ENCODE data around the gene ABCF2.

ABCF2 gene

GRCh38 chr7:151175793-151176311, 51.2 kb downstream of the ABCF2 start:
- Histone ChIP-seq H3K9me3 (ENCODE audit: control insufficient read depth in 1 of 2, low read length in 2 of 2) (no peaks in the 10 kb centered on the region), H3K27ac (ENCODE audit: low read depth, low read length) (no peak overlapping the region), H3K27me3 (ENCODE audit: control insufficient read depth in 1 of 2, insufficient read depth in 2 of 2, low read length in 2 of 2) (peaks cover 14 to 26% of the 10 kb centered on the region in 2 donors), H3K9ac (ENCODE audit: low read depth in 1 of 2, low read length in 2 of 2) (no peak overlapping the region), H3K36me3 (ENCODE audit: control insufficient read depth in 1 of 2, insufficient read depth in 2 of 2, low read length in 2 of 2) (no peaks in the 10 kb centered on the region), H3K4me1 (ENCODE audit: control insufficient read depth in 1 of 2, insufficient read depth in 2 of 2, low read length in 2 of 2) (no peaks in the 10 kb centered on the region), H3K4me3 (ENCODE audit: low read depth in 1 of 2, low read length in 2 of 2) (no peak overlapping the region)

GRCh38 chr7:151175047-151175792, 51.8 kb downstream of the ABCF2 start:
- Histone ChIP-seq H3K27ac (ENCODE audit: low read depth, low read length) (no peak overlapping the region), H3K4me3 (ENCODE audit: low read depth in 1 of 2, low read length in 2 of 2) (no peak overlapping the region), H3K9me3 (ENCODE audit: control insufficient read depth in 1 of 2, low read length in 2 of 2) (no peaks in the 10 kb centered on the region), H3K4me1 (ENCODE audit: control insufficient read depth in 1 of 2, insufficient read depth in 2 of 2, low read length in 2 of 2) (no peaks in the 10 kb centered on the region), H3K27me3 (ENCODE audit: control insufficient read depth in 1 of 2, insufficient read depth in 2 of 2, low read length in 2 of 2) (peaks cover 14 to 26% of the 10 kb centered on the region in 2 donors), H3K36me3 (ENCODE audit: control insufficient read depth in 1 of 2, insufficient read depth in 2 of 2, low read length in 2 of 2) (no peaks in the 10 kb centered on the region), H3K9ac (ENCODE audit: low read depth in 1 of 2, low read length in 2 of 2) (no peak overlapping the region)

GRCh38 chr7:151174246-151175046, 52.6 kb downstream of the ABCF2 start:
- Histone ChIP-seq H3K9ac (ENCODE audit: low read depth in 1 of 2, low read length in 2 of 2) (no peak overlapping the region), H3K9me3 (ENCODE audit: control insufficient read depth in 1 of 2, low read length in 2 of 2) (no peaks in the 10 kb centered on the region), H3K27me3 (ENCODE audit: control insufficient read depth in 1 of 2, insufficient read depth in 2 of 2, low read length in 2 of 2) (peaks cover 16 to 32% of the 10 kb centered on the region in 2 donors), H3K36me3 (ENCODE audit: control insufficient read depth in 1 of 2, insufficient read depth in 2 of 2, low read length in 2 of 2) (no peaks in the 10 kb centered on the region), H3K4me3 (ENCODE audit: low read depth in 1 of 2, low read length in 2 of 2) (no peak overlapping the region), H3K4me1 (ENCODE audit: control insufficient read depth in 1 of 2, insufficient read depth in 2 of 2, low read length in 2 of 2) (no peaks in the 10 kb centered on the region), H3K27ac (ENCODE audit: low read depth, low read length) (no peak overlapping the region)

- Histone ChIP-seq H3K4me1 (ENCODE audit: control insufficient read depth in 1 of 2, insufficient read depth in 2 of 2, low read length in 2 of 2) (no peaks in the 10 kb centered on the region), H3K36me3 (ENCODE audit: control insufficient read depth in 1 of 2, insufficient read depth in 2 of 2, low read length in 2 of 2) (no peaks in the 10 kb centered on the region), H3K9ac (ENCODE audit: low read depth in 1 of 2, low read length in 2 of 2) (no peak overlapping the region), H3K9me3 (ENCODE audit: control insufficient read depth in 1 of 2, low read length in 2 of 2) (no peaks in the 10 kb centered on the region), H3K27ac (ENCODE audit: low read depth, low read length) (no peak overlapping the region), H3K4me3 (ENCODE audit: low read depth in 1 of 2, low read length in 2 of 2) (no peak overlapping the region), H3K27me3 (ENCODE audit: control insufficient read depth in 1 of 2, insufficient read depth in 2 of 2, low read length in 2 of 2) (peaks cover 24 to 37% of the 10 kb centered on the region in 2 donors)
These were observed 53.4 kb downstream of the ABCF2 start for GRCh38 chr7:151173386-151174245.

- Histone ChIP-seq H3K27ac (ENCODE audit: low read depth, low read length) (no peak overlapping the region), H3K27me3 (ENCODE audit: control insufficient read depth in 1 of 2, insufficient read depth in 2 of 2, low read length in 2 of 2) (peaks cover 32 to 41% of the 10 kb centered on the region in 2 donors), H3K9me3 (ENCODE audit: control insufficient read depth in 1 of 2, low read length in 2 of 2) (no peaks in the 10 kb centered on the region), H3K4me3 (ENCODE audit: low read depth in 1 of 2, low read length in 2 of 2) (no peak overlapping the region), H3K4me1 (ENCODE audit: control insufficient read depth in 1 of 2, insufficient read depth in 2 of 2, low read length in 2 of 2) (no peaks in the 10 kb centered on the region), H3K9ac (ENCODE audit: low read depth in 1 of 2, low read length in 2 of 2) (no peak overlapping the region), H3K36me3 (ENCODE audit: control insufficient read depth in 1 of 2, insufficient read depth in 2 of 2, low read length in 2 of 2) (no peaks in the 10 kb centered on the region)
These were observed 54.5 kb downstream of the ABCF2 start for GRCh38 chr7:151172273-151173141.

- Histone ChIP-seq H3K27ac (ENCODE audit: low read depth, low read length) (no peak overlapping the region), H3K9ac (ENCODE audit: low read depth in 1 of 2, low read length in 2 of 2) (no peak overlapping the region), H3K9me3 (ENCODE audit: control insufficient read depth in 1 of 2, low read length in 2 of 2) (no peaks in the 10 kb centered on the region), H3K36me3 (ENCODE audit: control insufficient read depth in 1 of 2, insufficient read depth in 2 of 2, low read length in 2 of 2) (no peaks in the 10 kb centered on the region), H3K27me3 (ENCODE audit: control insufficient read depth in 1 of 2, insufficient read depth in 2 of 2, low read length in 2 of 2) (peaks cover 52 to 60% of the 10 kb centered on the region in 2 donors), H3K4me1 (ENCODE audit: control insufficient read depth in 1 of 2, insufficient read depth in 2 of 2, low read length in 2 of 2) (peaks cover 4% of the 10 kb centered on the region in 2 donors), H3K4me3 (ENCODE audit: low read depth in 1 of 2, low read length in 2 of 2) (no peak overlapping the region)
These were observed 58.2 kb downstream of the ABCF2 start for GRCh38 chr7:151168787-151169162.

GRCh38 chr7:151168003-151168786, 58.8 kb downstream of the ABCF2 start:
- Histone ChIP-seq H3K4me3 (ENCODE audit: low read depth in 1 of 2, low read length in 2 of 2) (peak overlapping the region; percentile 47 to 55), H3K36me3 (ENCODE audit: control insufficient read depth in 1 of 2, insufficient read depth in 2 of 2, low read length in 2 of 2) (no peaks in the 10 kb centered on the region), H3K9me3 (ENCODE audit: control insufficient read depth in 1 of 2, low read length in 2 of 2) (no peaks in the 10 kb centered on the region), H3K27ac (ENCODE audit: low read depth, low read length) (no peak overlapping the region), H3K4me1 (ENCODE audit: control insufficient read depth in 1 of 2, insufficient read depth in 2 of 2, low read length in 2 of 2) (peaks cover 4% of the 10 kb centered on the region in 2 donors), H3K27me3 (ENCODE audit: control insufficient read depth in 1 of 2, insufficient read depth in 2 of 2, low read length in 2 of 2) (peaks cover 52 to 58% of the 10 kb centered on the region in 2 donors), H3K9ac (ENCODE audit: low read depth in 1 of 2, low read length in 2 of 2) (no peak overlapping the region)

- peaks cover 50 to 56% of the 10 kb centered on the region in 2 donors for H3K27me3 ChIP-seq (ENCODE audit: control insufficient read depth in 1 of 2, insufficient read depth in 2 of 2, low read length in 2 of 2)
- no peak within 1 kb of the TSS for H3K9ac ChIP-seq (ENCODE audit: low read depth in 1 of 2, low read length in 2 of 2)
- peaks cover 4% of the 10 kb centered on the region in 2 donors for H3K4me1 ChIP-seq (ENCODE audit: control insufficient read depth in 1 of 2, insufficient read depth in 2 of 2, low read length in 2 of 2)
These were observed 59.6 kb downstream of the ABCF2 start, which contains the start of gene GBX1 for GRCh38 chr7:151167197-151167961. TSS of gene GBX1 (minus strand) at chr7:151167694. CDS start at chr7:151167548, 146 bp downstream.

More at GRCh38 chr7:151167197-151167961, 59.6 kb downstream of the ABCF2 start, which contains the start of gene GBX1:
- Histone ChIP-seq H3K27ac (ENCODE audit: low read depth, low read length) (no peak within 1 kb of the TSS), H3K9me3 (ENCODE audit: control insufficient read depth in 1 of 2, low read length in 2 of 2) (no peaks in the 10 kb centered on the region), H3K36me3 (ENCODE audit: control insufficient read depth in 1 of 2, insufficient read depth in 2 of 2, low read length in 2 of 2) (no peaks in the 10 kb centered on the region), H3K4me3 (ENCODE audit: low read depth in 1 of 2, low read length in 2 of 2) (peak within 1 kb of the TSS; percentile 47 to 55)

Measured in duodenal mucosa (tissue), 2 donors.